GM18498 (cell line): Measurements from ENCODE around the gene EDN3.

Experiments
- ATAC-seq: cut with Tn5 transposase; IDR thresholded peaks from one replicate; pipeline ENCODE4 v1.9.1; 2021; ENCODE audit warnings: mild to moderate bottlenecking, moderate library complexity; ENCODE audit not compliant: unreplicated experiment

Gene EDN3

DNA sequence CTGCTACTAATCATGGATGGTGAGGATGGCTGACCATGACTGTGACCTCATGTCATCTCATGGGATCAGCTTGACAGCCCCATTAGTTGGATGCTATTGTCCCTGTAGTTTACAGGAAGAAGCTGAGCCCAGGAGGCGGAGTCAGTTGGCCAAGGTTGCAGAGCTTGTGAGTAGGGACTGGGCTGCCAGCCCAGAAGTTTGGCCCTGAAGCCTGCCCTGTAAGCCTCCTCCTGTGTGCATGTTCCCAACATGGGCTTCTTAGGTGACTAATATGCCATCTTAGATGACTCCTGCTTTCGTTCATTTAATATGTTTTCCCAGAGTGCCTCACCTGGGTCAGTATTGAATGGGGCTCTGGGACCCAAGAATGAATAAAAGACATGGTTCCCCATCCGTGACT is 6.9 kb downstream of the EDN3 start:
- no peak for ATAC-seq

DNA sequence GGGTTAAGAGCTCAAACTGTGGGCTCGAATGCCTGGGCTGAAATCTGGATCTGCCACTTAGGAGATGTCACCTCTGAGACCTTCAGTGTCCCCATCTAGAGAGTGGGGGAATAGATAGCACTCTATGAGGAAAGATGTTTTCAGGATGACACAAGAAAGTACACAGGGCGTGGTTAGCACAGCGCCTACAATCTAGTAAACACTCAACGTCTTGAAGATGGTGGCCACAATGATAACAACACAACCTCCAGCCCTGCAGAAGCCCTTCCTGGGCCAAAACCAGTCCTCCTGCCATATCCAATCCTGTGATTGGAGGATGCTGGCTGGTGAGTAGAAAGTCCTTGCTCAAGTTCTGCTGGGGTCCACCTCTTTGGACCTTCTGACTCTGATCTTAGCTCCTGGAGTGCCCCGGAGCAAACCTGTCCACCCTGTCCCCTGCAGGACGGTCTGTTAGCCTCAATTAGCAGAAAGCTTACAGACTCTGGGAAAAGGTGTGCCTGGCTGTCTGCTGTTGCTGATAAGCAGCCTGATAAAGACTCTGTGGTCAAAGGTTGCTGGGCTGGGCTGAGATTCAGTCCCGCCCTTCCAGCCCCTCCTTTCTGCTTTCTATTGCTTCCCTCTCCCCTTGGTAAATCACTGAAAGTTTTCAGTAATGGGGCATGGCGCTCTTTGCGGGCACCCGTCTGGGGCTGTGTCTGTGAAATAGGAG is 8.2 kb downstream of the EDN3 start:
- no peak for ATAC-seq

DNA sequence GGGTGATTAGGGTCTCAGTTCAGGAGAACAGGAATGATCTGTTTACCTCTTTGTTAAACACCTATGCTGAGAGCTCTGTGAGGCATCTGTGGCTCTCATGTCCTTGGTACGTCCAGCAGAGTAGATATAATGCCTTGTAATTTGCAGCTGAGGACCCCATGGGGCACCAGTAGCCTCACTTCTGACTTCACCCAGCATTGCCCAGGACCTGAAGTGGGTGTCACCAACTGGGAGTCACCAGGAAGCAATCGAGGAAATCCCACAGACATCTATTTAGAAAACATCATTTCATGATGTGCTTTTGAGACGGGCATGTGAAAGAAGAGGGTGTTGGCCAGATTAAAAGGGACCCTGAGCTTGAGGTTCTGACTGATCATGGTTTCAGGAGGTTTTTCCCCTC is 8.8 kb downstream of the EDN3 start:
- ATAC-seq = no peak

DNA sequence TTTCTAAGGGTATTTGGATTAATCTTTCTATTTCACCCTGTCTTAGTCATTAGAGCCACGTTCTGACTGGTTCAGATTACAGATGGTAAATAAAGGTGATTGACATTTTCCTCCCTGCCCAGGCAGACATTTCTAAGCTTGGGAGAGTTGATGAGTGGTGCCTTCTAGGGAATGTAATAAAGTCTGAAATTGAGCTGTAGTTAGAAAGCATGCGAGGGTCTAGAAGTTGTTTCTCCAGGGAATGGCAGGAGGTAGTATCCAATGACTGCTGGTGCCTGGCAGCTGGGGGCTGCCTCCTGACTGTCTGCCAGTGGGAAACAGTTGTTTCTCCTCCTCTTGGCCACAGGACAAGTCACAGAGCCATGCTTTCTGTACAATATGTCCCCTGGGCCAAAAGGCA is 14.6 kb downstream of the EDN3 start:
- ATAC-seq = no peak

DNA sequence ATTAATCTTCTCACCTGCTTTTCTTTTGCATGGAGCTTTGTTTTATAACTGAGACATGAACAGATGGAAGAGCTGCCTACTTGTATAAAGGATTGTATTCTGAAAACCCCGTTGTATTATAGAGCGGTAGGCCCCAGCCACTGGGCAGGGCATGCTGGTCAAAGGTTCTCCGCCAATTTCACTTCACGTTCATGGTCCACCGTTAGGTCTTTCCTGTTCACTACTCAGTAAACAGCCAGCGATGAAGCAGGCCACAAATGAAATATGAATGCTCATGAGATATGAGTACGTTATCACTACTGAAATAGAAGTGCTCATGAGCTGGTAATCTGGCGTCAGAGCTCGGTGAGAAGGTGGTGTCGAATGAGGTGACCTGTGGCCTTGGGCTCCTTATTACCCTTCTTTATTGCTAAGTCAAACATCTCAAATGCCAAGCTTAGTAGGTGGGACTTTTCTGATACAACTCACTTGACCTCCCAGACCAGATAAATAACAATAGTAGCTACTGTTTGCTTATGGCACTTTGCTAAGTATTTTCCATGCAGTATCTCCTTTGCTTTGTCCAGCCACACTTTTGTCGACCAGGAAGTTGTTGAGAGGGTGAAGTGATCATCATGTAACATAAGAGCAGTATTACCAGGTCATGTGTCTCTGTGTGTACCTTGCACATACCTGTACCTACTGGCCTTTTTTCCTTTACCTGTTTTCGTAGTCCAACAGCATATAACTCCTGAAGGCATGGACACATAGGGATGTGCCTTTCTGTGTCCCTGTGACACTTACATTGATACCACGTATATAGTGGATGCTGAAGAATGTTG is 16.7 kb downstream of the EDN3 start:
- ATAC-seq = no peak

DNA sequence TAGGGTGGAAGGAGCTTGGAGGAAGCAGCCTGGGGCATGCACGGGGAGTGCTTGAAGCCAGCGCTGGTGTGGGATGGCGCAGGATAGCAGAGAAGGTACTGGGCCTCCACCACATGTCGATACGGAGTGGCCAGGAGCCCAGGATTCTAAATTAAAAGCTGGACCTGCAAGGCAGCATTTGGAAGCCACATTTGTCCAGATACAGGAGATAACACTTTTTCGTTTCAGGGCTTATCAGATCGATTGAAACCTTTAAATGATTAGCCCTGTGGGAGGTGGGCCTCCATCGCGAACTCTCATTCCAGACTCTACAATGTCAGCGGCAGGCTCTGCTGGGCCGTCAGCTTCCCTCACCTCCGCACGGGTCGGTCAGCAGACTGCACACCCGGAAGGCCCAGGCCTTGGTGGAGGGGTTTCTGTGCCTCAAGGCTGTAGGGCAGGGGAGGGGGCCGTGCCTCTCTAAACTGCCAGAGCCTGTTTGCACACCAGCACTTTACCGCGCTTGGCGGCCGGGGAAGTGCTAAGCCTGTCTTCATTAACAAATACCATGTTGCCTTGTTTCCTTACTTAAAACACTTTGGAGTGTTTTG is 17.9 kb downstream of the EDN3 start:
- no peak for ATAC-seq

DNA sequence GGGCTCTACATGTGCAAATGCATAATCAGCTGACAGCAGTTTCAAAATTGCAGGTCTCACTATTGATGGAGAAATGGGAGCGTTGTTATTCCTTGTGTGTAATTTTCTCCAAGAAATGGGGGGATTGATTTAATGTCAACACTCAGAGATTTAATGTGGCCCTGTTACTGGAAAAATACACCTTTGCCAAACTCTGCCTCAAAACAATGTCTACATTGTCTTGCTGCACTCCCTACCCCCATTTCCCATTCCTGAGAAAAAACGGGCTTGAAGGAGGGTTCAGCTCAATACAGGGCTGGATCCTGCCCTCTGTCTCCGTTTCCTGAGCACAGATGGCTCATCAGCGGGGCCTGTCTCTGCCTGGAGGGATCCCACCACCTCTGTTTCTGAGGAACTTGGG is 18.4 kb downstream of the EDN3 start:
- ATAC-seq = no peak

DNA sequence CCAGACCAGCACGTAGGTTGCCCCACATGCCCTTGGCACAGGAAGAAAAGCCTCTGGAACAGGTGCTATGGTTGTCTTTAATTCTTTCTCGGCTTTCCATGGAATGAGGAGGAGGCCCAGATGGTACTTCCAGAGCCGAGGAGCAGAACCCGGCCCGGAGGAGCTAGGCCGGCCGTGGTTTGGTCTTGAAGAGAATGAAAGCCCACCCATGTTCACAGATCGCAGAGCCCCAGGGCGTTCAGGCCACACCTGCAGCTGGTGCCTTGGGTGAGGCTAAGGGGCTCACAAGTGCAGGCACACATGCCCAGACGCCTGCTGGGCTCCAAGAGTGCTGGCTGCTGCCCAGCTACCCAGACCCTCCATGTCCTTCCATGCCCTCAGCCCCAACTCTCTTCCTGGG is 20.0 kb downstream of the EDN3 start:
- ATAC-seq = no peak

DNA sequence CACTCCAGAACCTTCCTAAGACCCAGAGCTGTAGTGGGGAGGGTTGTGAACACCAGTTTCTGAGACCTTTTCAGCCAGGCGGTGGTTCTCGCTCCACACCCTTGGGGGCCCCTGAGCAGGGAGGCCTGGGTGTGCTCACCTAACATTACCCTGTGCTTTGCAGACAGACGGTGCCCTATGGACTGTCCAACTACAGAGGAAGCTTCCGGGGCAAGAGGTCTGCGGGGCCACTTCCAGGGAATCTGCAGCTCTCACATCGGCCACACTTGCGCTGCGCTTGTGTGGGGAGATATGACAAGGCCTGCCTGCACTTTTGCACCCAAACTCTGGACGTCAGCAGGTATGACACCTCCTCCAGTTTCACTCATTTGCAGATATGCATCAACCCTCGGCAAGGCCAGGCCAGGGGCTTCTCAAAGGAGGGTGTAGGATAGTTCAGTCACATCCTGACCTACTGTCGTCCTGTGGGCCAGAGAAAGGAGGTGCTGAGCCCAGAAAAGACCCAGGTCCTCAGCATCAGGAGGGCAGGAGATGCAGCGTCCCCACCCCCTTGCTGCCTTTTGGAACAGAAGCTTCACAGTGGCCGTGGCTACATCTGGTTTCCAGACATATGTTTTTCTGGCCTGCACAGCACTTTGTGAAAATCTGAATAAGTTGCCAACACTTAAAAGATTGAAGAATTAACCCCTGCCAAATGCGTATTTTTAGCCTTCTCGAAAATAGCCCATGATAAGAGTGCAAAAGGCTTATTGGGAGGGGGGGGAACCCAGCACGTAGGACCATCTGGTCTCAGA is 20.6 kb downstream of the EDN3 start:
- no peak for ATAC-seq

DNA sequence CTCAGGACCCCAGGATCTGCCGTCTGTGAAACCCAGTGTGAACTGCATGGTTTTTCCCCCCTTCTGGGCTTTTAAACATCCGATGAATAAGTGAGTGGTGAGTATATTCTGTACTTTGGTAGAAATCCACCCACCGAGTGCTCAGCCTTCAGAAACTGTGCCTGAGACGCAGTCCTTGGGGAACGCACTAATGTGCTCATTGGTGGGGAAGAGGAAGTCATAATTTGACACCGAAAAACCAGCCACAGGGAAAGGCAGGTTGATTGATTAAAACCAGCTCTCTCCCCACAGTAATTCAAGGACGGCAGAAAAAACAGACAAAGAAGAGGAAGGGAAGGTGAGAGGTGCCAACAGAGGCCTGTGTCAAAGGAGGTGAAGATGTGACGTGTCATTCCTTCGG is 21.7 kb downstream of the EDN3 start:
- no peak for ATAC-seq

DNA sequence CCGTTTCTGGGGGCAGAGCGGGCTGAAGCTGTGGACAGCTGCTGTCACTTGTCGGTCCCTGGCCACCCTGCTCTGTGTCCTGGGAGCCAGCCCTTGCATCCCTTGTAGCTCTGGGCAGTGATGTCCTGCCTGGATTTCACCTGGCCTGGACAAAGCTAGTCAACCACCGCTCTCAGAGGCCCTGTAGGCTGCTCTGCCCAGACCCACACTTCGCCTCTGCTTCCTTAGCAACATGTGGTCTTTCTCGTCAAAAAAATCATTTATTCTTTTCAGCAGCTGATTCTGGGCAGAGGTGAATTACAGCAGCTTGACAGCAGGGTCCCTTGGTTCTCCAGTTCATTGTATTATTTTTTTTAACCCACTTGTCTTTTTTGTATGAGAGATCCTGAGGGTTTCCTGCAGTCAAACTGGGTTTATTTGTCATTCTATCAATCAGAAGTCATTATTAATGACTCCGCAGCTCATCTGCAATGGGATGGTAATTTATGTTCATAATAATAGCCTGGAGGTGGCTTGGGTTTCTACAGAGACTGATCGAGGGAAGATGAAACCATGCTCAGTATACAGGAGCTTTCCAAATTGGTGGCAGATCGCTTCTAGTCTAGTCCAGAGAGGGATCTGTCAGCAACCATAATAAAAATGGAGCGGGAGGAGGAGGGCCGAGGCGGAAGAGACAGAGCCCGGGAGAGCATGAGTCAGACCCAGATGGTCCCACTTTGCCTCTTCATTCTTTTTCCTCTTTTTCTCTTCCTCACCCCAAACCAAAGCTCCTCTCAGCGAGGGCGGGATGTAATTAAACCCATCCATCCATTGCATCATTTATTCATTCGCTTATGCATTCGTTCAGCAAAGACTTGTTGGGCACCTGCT is 22.4 kb downstream of the EDN3 start:
- ATAC-seq = no peak

DNA sequence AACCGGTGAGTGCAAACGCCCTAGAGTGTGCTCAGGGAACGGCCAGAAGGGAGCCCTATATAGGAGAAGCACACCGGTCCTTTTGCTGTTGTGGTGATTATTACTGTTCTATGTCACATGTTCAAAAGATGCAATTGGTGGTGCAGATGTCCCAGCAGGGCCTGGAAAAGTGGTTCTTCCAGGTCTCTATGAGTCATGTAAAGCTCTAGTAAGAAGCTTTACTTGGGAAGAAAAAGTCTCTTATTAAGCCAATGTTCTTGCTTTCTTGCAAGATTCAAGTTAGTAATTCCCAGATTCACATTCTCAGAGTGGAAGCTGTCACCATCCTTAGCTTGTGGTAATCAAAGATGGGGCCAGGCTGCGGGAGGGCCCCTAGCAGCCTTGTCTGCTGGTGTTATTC is 23.3 kb downstream of the EDN3 start:
- no peak for ATAC-seq

DNA sequence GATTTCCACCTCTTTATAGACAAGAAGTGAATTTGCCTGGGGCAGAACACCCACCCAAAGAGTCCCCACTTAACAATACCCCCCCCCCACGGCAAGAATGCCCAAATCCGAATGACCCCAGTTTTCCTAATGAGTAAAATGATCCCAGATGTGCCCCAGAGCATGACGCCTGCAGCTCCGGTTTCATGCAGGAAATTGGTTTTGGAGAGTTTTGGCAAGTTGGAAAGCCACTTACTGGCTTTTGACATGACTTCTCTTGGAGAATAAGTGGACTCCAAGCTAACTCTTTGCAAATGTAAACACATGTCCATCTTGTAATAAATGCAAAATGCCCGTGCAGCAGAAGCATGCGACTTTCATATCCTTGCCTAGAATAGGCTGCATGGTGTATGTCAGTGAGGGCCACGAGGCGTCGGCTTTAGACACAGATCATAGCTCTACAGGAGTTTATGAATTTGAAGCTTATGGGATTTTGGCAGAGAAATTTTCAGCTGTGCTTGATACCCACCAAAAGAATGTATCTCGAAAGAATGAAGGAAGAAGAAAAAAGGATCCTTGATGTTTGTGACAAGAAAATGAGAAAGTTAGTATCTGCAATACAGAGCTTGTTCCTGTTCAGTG is 24.2 kb downstream of the EDN3 start:
- no peak for ATAC-seq

DNA sequence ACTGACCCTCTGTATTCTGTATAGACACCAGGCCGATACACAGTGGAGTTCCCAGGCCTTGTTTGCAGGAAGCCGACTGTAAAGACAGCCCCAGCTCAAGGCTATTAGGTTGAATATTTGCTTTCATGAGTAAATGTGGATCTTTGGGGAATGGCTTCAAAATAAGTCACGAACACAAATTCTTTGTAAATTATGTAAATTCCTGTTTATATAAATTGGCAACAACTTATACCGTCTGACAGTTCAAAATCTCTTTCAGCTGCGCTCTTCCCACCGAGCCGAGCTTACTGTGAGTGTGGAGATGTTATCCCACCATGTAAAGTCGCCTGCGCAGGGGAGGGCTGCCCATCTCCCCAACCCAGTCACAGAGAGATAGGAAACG is 24.7 kb downstream of the EDN3 start:
- no peak for ATAC-seq

DNA sequence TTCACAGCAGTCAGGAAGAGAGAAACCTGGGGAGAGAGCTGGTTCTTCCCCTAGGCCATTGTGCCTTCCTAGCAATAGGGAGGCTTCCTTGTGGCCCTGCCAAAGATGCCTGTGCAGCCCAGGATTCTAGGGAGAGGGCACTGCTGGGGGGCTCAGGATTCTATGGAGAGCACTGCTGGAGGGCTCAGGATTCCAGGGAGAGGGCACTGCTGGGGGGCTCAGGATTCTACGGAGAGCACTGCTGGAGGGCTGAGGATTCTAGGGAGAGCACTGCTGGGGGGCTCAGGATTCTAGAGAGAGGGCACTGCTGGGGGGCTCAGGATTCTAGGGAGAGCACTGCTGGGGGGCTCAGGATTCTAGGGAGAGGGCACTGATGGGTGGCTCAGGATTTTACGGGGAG is 25.8 kb downstream of the EDN3 start:
- no peak for ATAC-seq

DNA sequence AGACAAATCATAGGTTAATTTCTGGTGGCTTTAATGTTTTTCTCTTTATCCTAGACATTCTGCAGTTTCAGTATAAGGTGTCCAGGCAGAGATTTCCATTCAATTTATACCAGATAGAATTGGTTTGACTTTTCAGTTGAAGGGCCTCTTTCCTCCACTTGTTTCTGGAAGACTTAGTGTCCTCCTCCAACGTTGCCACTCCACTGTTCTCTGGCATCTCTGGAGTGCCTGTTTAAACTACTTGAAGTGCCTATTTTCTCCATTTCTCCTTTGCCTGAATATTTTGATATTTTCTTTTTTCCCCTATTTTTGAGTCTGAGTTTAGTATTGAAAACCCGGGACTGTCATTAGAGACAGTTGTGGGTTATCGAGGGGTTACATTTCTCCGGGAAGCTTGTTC is 27.7 kb downstream of the EDN3 start:
- no peak for ATAC-seq

DNA sequence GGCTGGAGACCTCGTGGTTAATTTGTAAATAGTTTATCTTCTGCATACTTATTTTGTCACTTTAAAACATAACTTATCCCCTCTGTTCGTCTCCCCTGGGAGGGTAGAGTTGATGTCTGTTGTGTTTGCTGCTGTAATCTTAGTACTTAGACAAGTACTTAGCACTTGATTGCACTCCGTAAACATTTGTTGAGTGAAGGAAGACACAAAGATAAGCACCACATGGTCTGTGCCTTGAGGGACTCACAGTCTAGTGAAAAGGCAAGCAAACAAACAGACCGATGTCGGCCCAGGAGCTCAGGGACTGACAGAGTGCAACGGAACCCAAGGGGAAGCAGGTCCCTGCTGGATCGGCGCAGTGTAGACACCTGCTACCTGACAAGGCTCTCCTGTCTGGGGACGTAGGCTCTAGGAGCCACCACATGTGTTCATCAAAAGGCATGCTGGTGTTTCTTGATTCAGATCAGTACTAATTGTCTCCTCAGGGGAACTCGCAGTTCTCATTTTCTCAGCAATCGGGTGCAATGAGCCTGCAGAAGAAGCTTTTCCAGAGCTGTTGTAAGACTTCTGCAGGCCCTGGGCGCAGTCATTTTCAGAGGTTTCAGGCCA is 31.4 kb downstream of the EDN3 start:
- no peak for ATAC-seq

DNA sequence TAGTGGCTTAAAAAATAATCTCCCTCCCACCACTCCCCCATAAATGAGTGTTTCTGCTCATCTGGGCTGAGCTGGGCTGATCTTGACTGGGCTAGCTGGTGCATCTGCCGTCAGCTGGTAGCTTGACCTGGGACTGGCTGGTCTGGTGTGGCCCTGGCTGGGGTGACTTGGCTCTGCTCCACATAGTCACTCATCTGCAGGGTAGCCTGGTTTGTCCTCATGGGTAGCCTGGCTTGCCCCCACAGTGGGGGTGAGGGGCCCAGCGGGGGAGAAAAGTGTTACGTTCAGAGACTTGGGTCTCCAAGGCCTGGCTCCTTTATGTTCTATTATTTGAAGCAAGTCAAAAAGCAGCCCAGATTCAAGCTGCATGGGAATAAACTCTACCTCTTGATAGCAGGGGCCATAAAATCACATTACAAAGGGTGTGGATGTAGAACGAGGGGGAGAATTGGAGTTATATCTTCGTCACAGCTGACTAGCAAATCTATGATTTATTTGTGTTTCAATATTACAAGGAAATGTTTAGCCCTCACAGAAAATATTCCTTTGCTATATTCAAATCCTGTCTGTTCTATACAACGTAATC is 32.9 kb downstream of the EDN3 start:
- no peak for ATAC-seq

DNA sequence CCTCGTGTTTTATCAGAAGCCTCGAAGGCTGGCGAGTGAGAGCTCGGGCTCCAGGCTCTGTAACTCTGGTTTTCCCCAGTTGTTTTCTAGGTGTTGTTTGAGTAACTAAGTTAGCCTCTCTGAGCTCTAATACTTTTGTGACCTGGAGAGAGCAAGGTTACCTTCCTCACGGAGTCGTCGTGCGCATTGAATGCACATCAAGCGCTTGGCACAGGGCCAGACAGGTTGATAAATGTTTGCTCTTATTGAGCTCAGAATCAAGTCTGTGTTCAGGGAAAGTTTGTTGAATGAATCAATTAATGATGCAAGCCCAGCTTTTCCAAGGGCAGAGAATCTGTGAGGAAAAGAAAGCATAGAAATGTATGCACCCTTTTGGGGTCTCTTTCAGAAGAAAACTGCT is 33.5 kb downstream of the EDN3 start:
- no peak for ATAC-seq
